ENCODE results near the gene NAA15.
A peak's percentile ranks its signal among the peaks of the same experiment; 100 is the strongest.
"Not testable (repeated sequence)": the region's sequence is repeated elsewhere in the genome, so short reads cannot be mapped to it uniquely, and the experiment has no call there.

The NAA15 gene

DNA sequence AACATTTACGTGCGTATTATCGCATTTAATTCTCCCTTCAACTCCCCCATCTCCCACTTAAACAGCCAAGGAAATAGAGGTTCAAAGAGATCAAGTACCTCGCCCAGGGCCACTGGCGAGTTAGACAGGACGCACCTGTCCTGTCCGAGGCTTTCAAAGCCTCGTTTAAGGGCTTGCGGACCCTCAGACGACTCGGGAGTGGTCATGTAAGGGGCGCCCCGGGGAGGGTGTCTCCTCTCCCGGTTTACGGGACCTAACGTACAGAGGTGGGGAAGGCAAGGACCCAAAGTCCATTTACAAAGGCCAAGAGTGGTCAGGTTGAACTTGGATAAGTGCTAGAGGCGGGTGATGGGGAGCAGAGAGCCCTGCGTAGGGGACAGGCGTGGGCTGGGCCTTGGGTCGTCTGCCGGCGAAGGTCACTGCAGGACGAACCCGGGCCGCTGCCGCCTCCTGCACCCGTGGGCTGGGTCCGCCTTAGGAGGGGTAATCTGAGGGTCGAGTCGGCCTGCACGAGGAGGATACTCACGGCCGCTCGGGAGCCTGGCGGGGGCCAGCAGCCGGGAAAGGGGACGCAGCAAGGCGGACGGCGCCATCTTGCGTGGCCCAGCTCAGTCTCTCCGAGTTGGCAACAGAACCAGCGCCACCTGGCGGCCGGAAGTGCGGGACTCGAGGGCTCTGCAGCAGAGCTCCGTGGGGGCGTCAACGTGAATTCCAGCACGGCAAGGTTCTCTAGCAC is 5.9 kb upstream of the NAA15 start:
- in situ Hi-C loops (cut with HindIII; ENCODE audit: low pct_ligation_motif_present, low pct_unique_long_range_greater_than_20kb, low sequenced_read_pairs), result no loop called here

DNA sequence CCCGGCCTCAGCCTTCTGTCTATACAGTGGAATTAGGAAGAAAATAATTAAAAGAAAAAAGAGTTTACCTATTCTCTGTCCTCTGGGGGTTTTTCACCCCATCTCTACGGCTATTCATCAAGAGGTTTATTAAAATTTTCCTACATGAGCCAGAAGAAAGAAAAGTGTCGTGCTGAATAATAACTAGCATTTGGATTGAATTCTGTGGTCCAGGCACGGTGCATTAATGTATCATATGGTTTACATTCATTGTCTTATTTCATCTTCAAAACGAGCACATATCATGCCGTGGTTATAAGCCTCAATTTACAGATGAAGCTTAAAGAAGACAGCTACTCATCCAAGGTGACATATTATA is 5.4 kb upstream of the NAA15 start:
- in situ Hi-C loops (cut with HindIII; ENCODE audit: low pct_ligation_motif_present, low pct_unique_long_range_greater_than_20kb, low sequenced_read_pairs), result no loop called here
- DNase-seq, result no peak

More for the DNA sequence above, 5.9 kb upstream of the NAA15 start:
- DNase-seq, result peak; percentile 91

DNA sequence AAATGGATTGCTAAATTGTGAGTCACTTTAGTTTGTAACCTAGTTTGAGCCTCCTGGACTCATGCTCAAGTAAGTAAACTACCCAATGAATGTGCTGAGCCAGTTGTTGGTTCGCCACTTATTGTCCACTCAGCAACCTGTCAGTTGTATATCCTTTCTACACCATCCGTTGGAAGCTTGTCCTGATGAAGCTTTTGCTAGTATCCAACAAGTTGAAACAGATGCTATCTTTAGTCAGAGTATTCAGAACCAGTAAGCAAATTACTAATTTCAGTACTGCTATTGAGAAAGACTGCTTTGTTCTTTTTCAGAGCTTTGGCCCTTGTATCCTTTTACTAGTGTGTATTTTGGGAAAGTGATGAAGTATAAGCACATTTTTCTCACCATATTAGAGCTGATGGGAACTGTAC is 4.3 kb upstream of the NAA15 start:
- no peak for DNase-seq
- in situ Hi-C loops (cut with HindIII; ENCODE audit: low pct_ligation_motif_present, low pct_unique_long_range_greater_than_20kb, low sequenced_read_pairs), result no loop called here

DNA sequence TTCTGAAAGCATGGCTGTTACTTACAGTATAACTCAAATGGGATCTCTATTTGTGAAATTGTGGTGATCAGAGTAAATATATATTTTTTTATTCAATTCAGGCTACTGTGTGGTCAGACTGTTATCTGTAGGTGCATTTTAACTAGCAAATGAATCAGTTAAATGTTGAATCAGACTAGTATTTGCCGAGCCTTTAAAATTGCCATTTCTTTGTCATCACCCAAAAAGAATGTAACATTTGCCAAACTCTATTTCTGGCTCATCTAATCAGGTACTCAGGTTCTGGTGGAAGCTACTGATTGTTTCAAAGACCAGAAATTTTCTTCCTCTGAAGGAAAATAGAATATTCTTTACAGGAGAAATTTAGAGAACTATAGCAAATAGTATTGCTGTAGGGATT is 1.8 kb upstream of the NAA15 start:
- in situ Hi-C loops (cut with HindIII; ENCODE audit: low pct_ligation_motif_present, low pct_unique_long_range_greater_than_20kb, low sequenced_read_pairs), result no loop called here

DNA sequence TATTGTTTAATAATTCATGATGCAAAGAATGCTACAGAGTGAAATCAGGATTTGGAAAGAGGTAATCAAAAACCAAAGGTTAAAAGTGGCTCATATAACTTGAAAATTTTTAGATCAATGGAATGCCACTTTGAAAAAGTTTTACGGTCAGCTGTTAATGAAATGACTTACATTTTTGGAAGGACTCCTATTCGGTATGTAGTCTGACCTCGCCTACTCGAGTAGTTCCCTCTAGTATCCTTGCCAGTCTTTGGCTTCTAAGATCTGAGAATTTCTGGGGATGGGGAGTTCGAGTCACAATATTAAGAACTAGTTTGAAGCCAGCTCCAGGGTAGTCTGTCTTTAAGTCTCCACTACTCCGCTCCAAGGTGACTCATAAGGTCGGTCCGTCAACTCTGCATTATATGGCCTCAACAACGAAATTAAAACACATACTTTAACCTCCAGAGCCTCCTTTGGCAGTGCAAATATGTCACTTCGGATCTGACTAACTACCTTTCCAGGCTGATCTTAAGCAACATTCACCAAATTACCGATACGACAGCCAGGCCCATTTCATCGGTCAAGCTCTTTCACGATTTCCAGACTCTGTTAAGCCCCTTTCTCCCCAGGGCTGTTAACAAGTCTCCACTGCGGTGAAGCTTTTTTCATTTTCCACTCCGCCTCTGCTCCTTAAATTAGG is 733 bp upstream of the NAA15 start:
- peak; percentile 60 for DNase-seq
- in situ Hi-C loops (cut with HindIII; ENCODE audit: low pct_ligation_motif_present, low pct_unique_long_range_greater_than_20kb, low sequenced_read_pairs), result no loop called here

More for the DNA sequence above, 1.8 kb upstream of the NAA15 start:
- no peak for DNase-seq

DNA sequence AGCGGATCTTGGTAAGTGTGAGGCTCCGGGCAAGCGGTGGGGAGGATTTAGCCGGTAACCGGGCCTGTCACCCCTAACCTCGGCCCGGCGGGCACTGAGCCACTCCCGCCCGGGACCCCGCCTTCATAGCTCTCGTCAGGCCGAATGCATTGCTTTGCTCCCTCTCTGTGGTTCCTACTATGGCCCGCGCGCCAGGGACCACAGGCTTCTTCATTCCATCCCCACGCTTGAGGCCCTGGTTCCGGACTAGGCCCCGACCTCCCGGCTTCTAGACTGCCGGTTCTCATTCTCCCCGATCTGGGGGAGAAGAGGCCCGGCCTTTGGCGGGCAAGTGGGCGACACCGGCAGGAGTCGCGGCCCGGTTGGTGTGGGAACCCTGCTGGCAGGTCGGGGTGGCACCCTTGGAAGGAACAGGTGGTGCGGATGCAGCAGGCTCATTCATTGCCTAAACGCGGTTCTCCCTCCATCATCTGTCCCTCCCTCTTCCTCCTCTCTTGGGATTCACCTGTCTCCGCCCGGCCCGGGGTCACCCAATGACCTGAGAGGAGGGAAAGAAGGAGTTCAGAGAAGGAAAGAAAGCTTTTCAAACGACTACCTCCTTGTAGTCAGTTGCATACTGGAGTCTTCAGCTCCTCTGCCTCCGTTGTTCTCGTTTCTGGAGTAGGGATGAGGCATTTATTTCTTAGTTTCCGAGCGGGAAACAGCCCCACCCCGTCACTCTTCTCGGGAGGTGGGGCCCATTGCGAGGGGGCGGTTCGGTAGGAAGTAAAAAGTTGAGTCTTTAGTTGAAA is 711 bp downstream of the NAA15 start, which contains the start of gene NDUFC1:
Gene NDUFC1 (minus strand): TSS at position 657 of the 791 bp plus-strand sequence. CDS start 6,679 bp downstream, outside the sequence.
- in situ Hi-C loops (cut with HindIII; ENCODE audit: low pct_ligation_motif_present, low pct_unique_long_range_greater_than_20kb, low sequenced_read_pairs), result no loop called here

DNA sequence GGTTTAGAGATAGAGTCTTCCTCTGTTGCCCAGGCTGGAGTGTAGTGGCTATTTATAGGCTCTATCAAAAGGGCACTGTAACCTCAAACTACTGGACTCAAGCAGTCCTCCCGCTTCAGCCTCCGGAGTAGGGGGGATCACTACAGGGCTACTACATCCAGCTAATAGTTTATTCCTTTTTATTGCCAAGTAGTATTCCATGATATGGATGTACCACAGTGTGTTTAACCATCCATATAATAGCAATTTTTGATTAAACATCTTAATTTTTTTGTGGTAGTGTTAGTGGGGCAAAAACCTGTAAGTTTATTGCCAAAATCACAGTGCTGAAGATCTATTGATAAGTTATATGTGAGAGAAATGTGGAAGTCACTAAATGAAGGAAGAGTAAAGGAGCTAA is 3.6 kb downstream of the NAA15 start:
- DNase-seq, result no peak
- in situ Hi-C loops (cut with HindIII; ENCODE audit: low pct_ligation_motif_present, low pct_unique_long_range_greater_than_20kb, low sequenced_read_pairs), result no loop called here

More for the DNA sequence above, 711 bp downstream of the NAA15 start, which contains the start of gene NDUFC1:
- peak; percentile 56 for DNase-seq

DNA sequence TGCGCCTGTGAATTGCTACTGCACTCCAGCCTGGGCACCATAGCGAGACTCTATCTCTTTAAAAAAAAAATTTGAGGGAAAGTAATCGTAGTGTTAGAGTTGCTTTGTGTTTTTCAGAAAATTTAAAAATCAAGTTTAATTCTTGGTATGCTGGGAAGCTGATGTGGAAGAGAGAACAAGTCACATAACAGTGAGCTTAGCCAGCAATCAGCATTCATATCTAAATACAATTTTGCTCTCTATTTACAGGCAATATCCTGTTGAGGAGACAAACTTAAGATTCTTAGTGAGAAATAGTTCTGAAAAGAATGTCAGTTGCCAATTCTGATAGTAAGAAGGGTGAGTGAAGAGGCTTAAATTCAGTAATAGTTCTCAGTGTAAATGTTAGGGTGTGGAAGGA is 10.6 kb downstream of the NAA15 start:
- in situ Hi-C loops (cut with HindIII; ENCODE audit: low pct_ligation_motif_present, low pct_unique_long_range_greater_than_20kb, low sequenced_read_pairs), result no loop called here
- DNase-seq, result no peak

DNA sequence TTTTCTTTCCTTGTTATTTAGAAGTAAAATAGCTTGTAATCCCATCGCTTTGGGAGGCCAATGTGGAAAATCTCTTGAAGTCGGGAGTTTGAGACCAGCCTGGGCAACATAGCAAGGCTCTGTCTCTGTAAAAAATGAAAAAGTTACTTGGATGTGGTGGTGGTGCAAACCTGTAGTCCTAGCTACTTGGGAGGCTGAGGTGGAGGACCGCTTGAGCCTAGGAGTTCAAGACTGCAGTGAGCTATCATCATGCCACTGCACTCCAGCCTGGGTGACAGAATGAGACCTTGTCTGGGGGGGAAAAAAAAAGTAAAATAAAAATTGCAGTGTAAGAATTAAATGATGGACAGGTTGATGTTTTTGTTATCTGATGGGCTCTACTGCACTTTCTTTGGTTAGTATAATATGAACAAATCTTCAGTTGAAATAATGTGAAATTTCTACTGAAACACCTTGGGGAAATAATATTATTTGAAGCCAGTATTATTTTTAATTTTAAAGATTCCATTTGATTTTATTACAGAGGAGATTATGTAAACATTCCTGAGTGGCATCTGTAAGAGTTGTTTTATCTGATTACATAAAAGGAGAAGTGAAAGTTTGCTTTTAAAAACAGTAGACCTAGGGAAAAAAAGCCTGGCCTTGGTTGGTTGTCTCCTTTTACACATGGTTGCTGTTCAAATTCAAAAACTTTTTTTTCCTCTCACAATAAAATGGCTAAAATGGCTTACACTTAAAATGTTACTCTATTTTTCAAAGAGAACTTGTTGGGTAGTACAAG is 11.4 kb downstream of the NAA15 start:
- in situ Hi-C loops (cut with HindIII; ENCODE audit: low pct_ligation_motif_present, low pct_unique_long_range_greater_than_20kb, low sequenced_read_pairs), result no loop called here
- no peak for DNase-seq

DNA sequence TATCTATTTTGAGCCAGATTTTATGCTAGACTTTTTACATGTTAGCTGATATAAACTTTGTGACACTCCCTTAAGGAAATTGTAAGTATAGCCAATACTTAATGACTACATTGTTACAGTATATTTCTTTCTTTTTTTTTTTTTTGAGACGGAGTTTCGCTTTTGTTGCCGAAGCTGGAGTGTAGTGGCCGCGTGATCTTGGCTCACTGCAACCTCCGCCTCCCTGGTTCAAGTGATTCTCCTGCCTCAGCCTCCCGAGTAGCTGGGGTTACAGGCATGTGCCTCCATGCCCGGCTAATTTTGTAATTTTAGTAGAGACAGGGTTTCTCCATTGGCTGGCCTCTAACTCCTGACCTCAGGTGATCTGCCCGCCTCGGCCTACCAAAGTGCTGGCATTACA is 12.1 kb downstream of the NAA15 start:
- in situ Hi-C loops (cut with HindIII; ENCODE audit: low pct_ligation_motif_present, low pct_unique_long_range_greater_than_20kb, low sequenced_read_pairs); DNase-seq: not testable (repeated sequence)

DNA sequence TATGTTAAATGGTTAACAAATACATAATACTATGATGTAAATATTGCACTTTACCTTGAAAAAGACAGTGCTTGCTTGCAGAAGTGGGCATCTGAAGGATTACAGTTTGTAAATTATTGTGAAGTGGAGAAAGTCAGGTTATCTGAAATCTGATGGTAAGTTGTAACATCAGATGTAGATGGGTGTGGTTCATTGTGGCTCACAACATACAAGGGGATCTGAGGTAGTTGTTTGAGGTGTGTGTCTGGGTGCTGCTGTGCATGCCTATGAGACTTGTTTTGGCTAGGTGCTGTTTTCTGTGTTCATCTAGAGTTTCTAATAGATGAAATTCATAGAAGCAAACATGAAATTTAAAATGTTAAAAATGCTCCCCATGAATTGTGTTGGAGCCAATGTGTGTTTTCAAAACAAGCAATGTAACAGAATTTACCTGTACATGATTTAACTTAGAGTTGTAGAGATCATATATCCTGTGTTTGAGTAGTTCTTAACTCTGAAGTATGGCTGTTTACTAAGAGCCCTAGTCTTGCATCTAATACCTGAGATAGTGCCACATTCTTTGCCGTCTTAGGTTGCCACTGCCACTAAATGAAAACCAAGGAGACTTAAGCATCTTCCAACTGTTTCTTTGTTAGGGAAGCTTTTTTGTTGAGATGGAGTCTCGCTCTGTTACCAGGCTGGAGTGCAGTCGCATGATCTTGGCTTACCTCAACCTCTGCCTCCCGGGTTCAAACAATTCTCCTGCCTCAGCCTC is 12.9 kb downstream of the NAA15 start:
- in situ Hi-C loops (cut with HindIII; ENCODE audit: low pct_ligation_motif_present, low pct_unique_long_range_greater_than_20kb, low sequenced_read_pairs), result no loop called here
- no peak for DNase-seq

DNA sequence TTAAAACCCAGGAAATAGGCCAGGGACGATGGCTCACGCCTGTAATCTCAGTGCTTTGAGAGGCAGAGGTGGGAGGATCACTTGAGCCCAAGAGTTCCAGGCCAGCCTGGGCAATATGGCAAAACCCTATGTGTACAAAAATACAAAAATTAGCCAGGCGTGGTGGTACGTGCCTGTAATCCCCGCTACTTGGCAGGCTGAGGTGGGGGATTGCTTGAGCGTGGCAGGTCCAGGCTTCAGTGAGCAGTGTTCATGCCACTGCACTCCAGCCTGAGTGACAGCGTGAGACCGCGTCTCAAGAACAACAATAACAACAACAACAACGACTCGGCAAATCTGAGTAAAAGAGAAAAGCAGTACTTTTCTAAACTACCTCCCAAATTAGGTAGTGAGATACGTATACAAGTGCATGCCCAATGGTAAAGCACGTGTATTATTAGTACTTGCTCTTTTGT is 13.9 kb downstream of the NAA15 start:
- no peak for DNase-seq
- in situ Hi-C loops (cut with HindIII; ENCODE audit: low pct_ligation_motif_present, low pct_unique_long_range_greater_than_20kb, low sequenced_read_pairs), result no loop called here

DNA sequence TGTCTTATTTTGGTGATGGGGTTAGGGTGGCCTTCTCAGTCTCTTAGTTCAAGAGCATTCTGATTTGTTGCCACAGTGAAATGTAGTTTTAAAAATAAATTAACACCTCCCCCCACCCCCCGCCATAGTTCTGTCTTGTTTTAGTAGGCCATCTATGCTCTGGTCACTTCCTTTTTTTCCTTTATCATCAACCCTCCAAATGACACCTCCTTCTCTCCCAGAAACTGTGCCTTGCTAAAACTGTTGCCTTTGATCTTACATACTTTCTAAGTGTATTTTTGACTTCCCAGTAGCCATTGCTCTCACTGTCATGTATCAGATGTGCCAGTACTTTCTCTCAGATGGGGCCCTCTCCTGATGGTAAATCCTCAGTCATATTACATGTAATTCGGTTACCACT is 15.4 kb downstream of the NAA15 start:
- in situ Hi-C loops (cut with HindIII; ENCODE audit: low pct_ligation_motif_present, low pct_unique_long_range_greater_than_20kb, low sequenced_read_pairs), result no loop called here
- DNase-seq, result no peak

DNA sequence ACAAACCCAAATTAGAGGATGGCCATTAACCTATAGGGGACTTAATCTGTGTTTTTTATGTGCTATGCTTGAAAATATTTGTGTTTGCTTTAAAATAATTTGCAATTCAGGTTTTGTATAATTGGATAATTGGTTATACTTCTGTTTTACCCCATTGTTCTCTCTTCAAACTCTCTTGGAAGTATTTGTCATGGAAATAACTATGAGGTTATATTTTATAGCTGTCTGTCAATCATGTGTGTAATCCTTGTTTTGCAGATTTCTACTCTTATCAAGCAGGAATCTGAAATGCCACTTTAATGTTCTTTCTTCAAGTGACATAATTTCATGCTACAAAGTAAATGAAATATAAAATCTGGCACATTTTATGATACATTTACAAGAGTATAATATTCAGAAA is 16.3 kb downstream of the NAA15 start:
- in situ Hi-C loops (cut with HindIII; ENCODE audit: low pct_ligation_motif_present, low pct_unique_long_range_greater_than_20kb, low sequenced_read_pairs), result no loop called here
- no peak for DNase-seq

DNA sequence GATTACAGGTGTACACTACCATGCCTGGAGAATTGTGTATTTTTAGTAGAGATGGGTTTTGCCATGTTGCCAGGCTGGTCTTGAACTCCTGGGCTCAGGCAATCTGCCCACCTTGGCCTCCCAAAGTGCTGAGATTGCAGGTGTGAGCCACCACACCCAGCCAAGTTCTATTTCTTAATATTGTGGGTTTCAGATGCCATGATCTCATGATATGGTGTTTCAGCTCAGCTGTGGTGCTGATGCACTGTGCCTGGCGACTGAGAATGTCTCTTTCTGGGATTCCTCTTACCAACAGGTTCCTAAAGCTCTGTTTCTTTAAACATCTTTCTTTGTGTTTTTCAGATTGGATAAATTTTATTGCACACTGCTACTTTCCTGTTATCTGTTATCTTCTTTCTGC is 18.3 kb downstream of the NAA15 start:
- no peak for DNase-seq
- in situ Hi-C loops (cut with HindIII; ENCODE audit: low pct_ligation_motif_present, low pct_unique_long_range_greater_than_20kb, low sequenced_read_pairs), result no loop called here

DNA sequence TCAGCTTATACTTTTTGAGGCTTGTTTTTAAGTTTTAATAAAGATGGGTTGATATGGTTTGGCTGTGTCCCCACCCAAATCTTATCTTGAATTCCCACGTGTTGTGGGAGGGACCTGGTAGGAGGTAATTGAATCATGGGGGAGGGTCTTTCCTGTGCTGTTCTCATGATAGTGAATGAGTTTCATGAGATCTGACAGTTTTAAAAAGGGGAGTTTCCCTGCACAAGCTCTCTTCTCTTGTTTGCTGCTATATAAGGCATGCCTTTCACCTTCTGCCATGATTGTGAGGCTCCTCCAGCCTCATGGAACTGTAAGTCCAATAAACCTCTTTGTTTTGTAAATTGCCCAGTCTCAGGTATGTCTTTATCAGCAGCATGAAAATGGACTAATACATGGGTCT is 20.8 kb downstream of the NAA15 start:
- DNase-seq; in situ Hi-C loops (cut with HindIII; ENCODE audit: low pct_ligation_motif_present, low pct_unique_long_range_greater_than_20kb, low sequenced_read_pairs): not testable (repeated sequence)

DNA sequence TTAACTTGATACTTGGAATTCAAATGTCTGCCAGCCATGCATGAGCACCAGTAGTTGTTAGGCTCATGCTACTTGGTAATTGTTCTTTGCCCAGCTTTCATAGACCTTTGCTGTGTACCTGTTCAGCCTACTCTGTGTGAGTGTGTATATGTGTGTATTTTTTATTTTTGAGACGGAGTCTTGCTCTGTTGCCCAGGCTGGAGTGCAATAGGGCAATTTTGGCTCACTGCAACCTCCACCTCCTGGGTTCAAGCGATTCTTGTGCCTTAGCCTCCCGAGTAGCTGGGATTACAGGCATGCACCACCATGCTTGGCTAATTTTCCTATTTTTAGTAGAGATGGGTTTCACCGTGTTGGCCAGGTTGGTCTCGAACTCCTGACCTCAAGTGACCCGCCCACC is 21.2 kb downstream of the NAA15 start:
- DNase-seq; in situ Hi-C loops (cut with HindIII; ENCODE audit: low pct_ligation_motif_present, low pct_unique_long_range_greater_than_20kb, low sequenced_read_pairs): not testable (repeated sequence)

DNA sequence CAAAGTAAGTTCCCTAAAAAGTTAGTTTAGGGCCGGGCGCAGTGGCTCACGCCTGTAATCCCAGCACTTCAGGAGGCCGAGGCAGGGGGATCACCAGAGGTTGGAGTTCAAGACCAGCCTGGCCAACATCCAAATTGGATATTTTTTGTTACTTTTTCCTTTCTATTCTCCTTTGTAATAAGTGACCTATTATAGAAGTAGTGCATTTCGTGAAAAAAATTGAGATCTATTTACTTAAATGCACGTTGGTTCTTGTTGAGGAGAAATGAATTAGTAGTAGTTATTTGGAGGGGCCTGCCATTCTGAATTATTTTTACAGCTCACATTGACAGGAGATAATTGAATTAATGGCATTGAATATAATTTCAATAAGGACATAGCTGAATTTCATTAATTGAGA is 23.3 kb downstream of the NAA15 start:
- in situ Hi-C loops (cut with HindIII; ENCODE audit: low pct_ligation_motif_present, low pct_unique_long_range_greater_than_20kb, low sequenced_read_pairs), result no loop called here
- no peak for DNase-seq
